Measurements from ENCODE around the gene DNM3. TPM values are rescaled to one million over a fixed set of nuclear protein-coding genes. Genes with fewer than 3 reads are reported as not detected.

Gene DNM3
- total and polyA plus RNA-seq, 2 of the 8 experiments (the other 6 are each of a cell fraction or from before 2014, with no cell fraction given): 2.0 to 8.5 TPM

DNA sequence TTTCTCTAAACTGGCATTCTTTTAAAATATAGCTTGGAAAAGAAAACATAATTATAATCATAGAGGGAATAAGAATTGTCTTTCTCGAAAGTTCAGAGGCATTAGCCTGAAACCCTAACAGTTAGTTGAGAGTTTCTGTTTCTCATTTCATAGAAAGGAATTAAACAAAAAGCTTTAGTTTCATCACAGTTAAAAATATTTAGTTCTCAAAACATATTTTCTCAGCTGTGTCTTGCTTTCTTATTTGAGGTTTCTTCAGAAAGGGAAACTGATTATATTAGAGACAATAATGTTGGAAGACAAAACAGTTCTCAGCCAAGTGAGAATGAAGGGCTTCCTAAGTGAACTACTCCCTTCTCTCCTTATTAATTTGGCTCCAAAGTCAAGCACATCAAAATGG lies 503.8 kb downstream of the DNM3 start:
- no peak overlapping the region for H2BK20ac ChIP-seq (ENCODE audit: low read length)
- peaks cover 0 to 5% of the 10 kb centered on the region in 2 experiments; a peak in 2 of 4 replicates for H3K9me3 ChIP-seq (ENCODE audit: insufficient read depth in 2 of 2, low read depth in 1 of 2, low read length in 1 of 2)
- no peak overlapping the region for H3K14ac ChIP-seq (ENCODE audit: insufficient read length)
- no peak overlapping the region for H2BK5ac ChIP-seq (ENCODE audit: low read depth, low read length)
- H2BK12ac ChIP-seq (ENCODE audit: low read depth, low read length): no peak overlapping the region
- 0 out of 8 replicates have a peak, but pooled peaks cover 0 to 3% (median 0%) of the 10 kb centered on the region in 4 experiments for H3K36me3 ChIP-seq (ENCODE audit: control insufficient read depth in 2 of 4, insufficient read depth in 4 of 4, low read length in 3 of 4)
- no peak overlapping the region for H2AK5ac ChIP-seq (ENCODE audit: low read depth, low read length)
- H3K9ac ChIP-seq (replicated peaks in 1 of 4; ENCODE audit: extremely low read depth in 1 of 4, low read depth in 3 of 4, low read length in 3 of 4): no peak overlapping the region
- no peak overlapping the region for H3K27ac ChIP-seq (ENCODE audit: low read depth, low read length)
- H3K23ac ChIP-seq (ENCODE audit: insufficient read length): no peak overlapping the region
- no peak for FAIRE-seq
- no peak overlapping the region for H4K5ac ChIP-seq (ENCODE audit: insufficient read length, low read depth, low read length)
- no peak overlapping the region for H2BK15ac ChIP-seq (ENCODE audit: low read length)
- no peak overlapping the region for H4K8ac ChIP-seq (ENCODE audit: extremely low read depth, insufficient read depth, low read length)
- CTCF ChIA-PET (ENCODE audit: partially characterized antibody): interaction anchor here (0.7 to 2.0 kb wide), 2 partner anchors 10 to 13 kb away, joined by 3 to 6 read pairs; no protein-coding TSS in a partner anchor
- no peak overlapping the region for H2BK120ac ChIP-seq (replicated peaks; ENCODE audit: low read depth, low read length)
- no peak overlapping the region for H4K91ac ChIP-seq (replicated peaks; ENCODE audit: insufficient read length, low read length)
- H3K4me3 ChIP-seq (ENCODE audit: extremely low read depth in 1 of 4, insufficient read depth in 2 of 4, low read depth in 3 of 4, low read length in 4 of 4): no peak overlapping the region
- H3K4me2 ChIP-seq (ENCODE audit: insufficient read depth in 1 of 2, low read depth in 2 of 2, low read length in 2 of 2): no peak overlapping the region
- no peak for DNase-seq (ENCODE audit: low read depth in 1 of 2, low spot score in 2 of 2)
- WGBS, 2 experiments (ENCODE audit: extremely low coverage in 1 of 2, insufficient coverage in 1 of 2, insufficient read length in 1 of 2, insufficient replicate concordance in 2 of 2, low coverage in 1 of 2, low lambda C conversion rate in 2 of 2, missing lambda C conversion rate in 1 of 2): 80% methylated on average over 1 of the region's 1 CpG; no CpG with 5 or more reads in 1 of the 2 experiments
- no peak overlapping the region for H3K56ac ChIP-seq (replicated peaks; ENCODE audit: insufficient read length, low read depth, low read length)
- H3K27me3 ChIP-seq (replicated peaks in 1 of 4; ENCODE audit: control insufficient read depth in 3 of 4, extremely low read depth in 1 of 4, insufficient read depth in 3 of 4, low read length in 3 of 4): no peaks in the 10 kb centered on the region
- peaks cover 0 to 4% (median 0%) of the 10 kb centered on the region in 4 experiments; a peak in 2 of 7 replicates for H3K4me1 ChIP-seq (replicated peaks in 1 of 4; ENCODE audit: control insufficient read depth in 3 of 4, insufficient read depth in 4 of 4, low read length in 3 of 4)
- H3K23me2 ChIP-seq (ENCODE audit: low read depth, low read length): no peaks in the 10 kb centered on the region
- no peaks in the 10 kb centered on the region for H3K79me1 ChIP-seq (ENCODE audit: low read depth, low read length)
- no peak overlapping the region for H2AFZ ChIP-seq (ENCODE audit: low read length)
- H3K79me2 ChIP-seq (ENCODE audit: control insufficient read depth in 1 of 2, insufficient read depth in 2 of 2, low read length in 2 of 2): no peaks in the 10 kb centered on the region
- no peak overlapping the region for H3K4ac ChIP-seq (replicated peaks; ENCODE audit: insufficient read length, low read depth, low read length)
- no peak overlapping the region for H3K18ac ChIP-seq (ENCODE audit: extremely low read depth, low read length)
- no peaks in the 10 kb centered on the region for H4K20me1 ChIP-seq (replicated peaks in 1 of 2; ENCODE audit: control insufficient read depth in 1 of 2, insufficient read depth in 2 of 2, low read length in 2 of 2)
- POLR2A ChIA-PET (ENCODE audit: partially characterized antibody): no interaction called here

Data from H1 (cell line).